ENCODE measurements around the gene GRM1. TPM values are rescaled to one million over a fixed set of nuclear protein-coding genes. Genes with fewer than 3 reads are reported as not detected.

GRM1 gene
- total and polyA plus RNA-seq, 9 of the 15 experiments (the other 6 are each of a cell fraction or from before 2014, with no cell fraction given): not detected

DNA sequence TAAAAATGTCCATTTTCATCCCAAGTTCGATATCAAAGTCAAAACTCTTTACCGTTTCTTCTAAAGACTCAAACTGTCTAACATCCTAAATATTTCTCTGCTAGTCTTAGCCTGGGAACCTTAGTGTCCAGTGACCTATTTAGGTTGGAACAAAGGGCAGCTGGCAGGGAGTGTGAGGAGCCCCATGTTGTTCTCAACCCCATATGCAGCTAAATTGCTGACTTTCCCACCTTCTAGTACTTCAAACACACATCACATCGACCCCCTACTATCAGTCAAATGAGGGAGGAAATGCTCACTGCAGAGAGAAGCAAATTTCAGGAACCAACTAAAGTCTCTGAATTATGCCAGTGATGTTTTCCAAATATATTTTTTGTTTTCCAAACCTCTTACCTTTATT, 322.2 kb downstream of the GRM1 start:
- ATAC-seq (no peak), DNase-seq (ENCODE audit: extremely low read depth in 1 of 4, low spot score in 3 of 4) (no peak), FAIRE-seq (no peak)
- Histone ChIP-seq H3K27ac (ENCODE audit: extremely low read depth, low read depth, low read length) (no peak overlapping the region), H3K4me1 (replicated peaks in 1 of 2; ENCODE audit: control insufficient read depth in 2 of 2, insufficient read depth in 2 of 2, low read length in 2 of 2) (no peaks in the 10 kb centered on the region), H3K9me3 (replicated peaks; ENCODE audit: control insufficient read depth, insufficient read depth, low read depth, low read length) (no peaks in the 10 kb centered on the region), H2AFZ (ENCODE audit: low read depth, low read length) (no peak overlapping the region), H3K9me1 (ENCODE audit: control insufficient read depth, insufficient read depth, low read length) (no peaks in the 10 kb centered on the region), H3K27me3 (ENCODE audit: control insufficient read depth in 2 of 2, insufficient read depth in 2 of 2, low read length in 2 of 2) (no peaks in the 10 kb centered on the region), H3K79me2 (ENCODE audit: control insufficient read depth, insufficient read depth, low read length) (no peaks in the 10 kb centered on the region), H3K4me2 (ENCODE audit: insufficient read depth, low read length) (no peak overlapping the region), H4K20me1 (replicated peaks; ENCODE audit: control insufficient read depth, insufficient read depth, low read length) (no peaks in the 10 kb centered on the region), H3K9ac (ENCODE audit: insufficient read depth in 1 of 2, low read depth in 2 of 2, low read length in 2 of 2) (no peak overlapping the region), H3K36me3 (ENCODE audit: control insufficient read depth, insufficient read depth, low read length) (no peaks in the 10 kb centered on the region), H3K4me3 (no peak overlapping the region)
- no peak for TF ChIP-seq RFX7 (CRISPR knock-in tag; IDR thresholded peaks at IDR 0.05)
- no TSS peak for BruUV-seq (replicated peaks)
- ChIA-PET POLR2A (no interaction called here), CTCF (ENCODE audit: low intra/inter-chr PET ratio) (no interaction called here)
- WGBS (ENCODE audit: insufficient coverage, low coverage, missing lambda C conversion rate): 0% methylated on average over 3 of the region's 3 CpGs
- intact Hi-C loops (cut with micrococcal nuclease): no loop called here
- in situ Hi-C loops (cut with MboI): no loop called here

DNA sequence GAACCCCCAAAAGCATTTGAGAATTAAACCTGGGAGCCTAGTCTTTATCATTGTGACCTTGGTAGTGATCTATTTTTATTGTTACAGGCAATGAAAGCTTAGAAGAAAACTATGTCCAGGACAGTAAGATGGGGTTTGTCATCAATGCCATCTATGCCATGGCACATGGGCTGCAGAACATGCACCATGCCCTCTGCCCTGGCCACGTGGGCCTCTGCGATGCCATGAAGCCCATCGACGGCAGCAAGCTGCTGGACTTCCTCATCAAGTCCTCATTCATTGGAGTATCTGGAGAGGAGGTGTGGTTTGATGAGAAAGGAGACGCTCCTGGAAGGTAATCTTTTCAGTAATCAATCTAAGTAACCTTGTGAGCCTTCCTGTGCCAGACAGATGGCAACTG, 323.3 kb downstream of the GRM1 start:
- H4K20me1 ChIP-seq (replicated peaks; ENCODE audit: control insufficient read depth, insufficient read depth, low read length): no peaks in the 10 kb centered on the region
- in situ Hi-C loops (cut with MboI) (no loop called here), intact Hi-C loops (cut with micrococcal nuclease) (no loop called here)
- no peak overlapping the region for H3K9ac ChIP-seq (ENCODE audit: insufficient read depth in 1 of 2, low read depth in 2 of 2, low read length in 2 of 2)
- no peaks in the 10 kb centered on the region for H3K9me1 ChIP-seq (ENCODE audit: control insufficient read depth, insufficient read depth, low read length)
- TF ChIP-seq BMI1 (IDR thresholded peaks at IDR 0.05; ENCODE audit: low read length) (no peak), ZNF121 (CRISPR knock-in tag; conservative IDR thresholded peaks at IDR 0.05) (no peak)
- H3K4me3 ChIP-seq: no peak overlapping the region
- no peak for DNase-seq (ENCODE audit: extremely low read depth in 1 of 4, low spot score in 3 of 4)
- H3K27ac ChIP-seq (ENCODE audit: extremely low read depth, low read depth, low read length): no peak overlapping the region
- H3K36me3 ChIP-seq (ENCODE audit: control insufficient read depth, insufficient read depth, low read length): no peaks in the 10 kb centered on the region
- ChIA-PET CTCF (ENCODE audit: low intra/inter-chr PET ratio) (no interaction called here), POLR2A (no interaction called here)
- no peak overlapping the region for H3K4me2 ChIP-seq (ENCODE audit: insufficient read depth, low read length)
- no peak for ATAC-seq
- no peaks in the 10 kb centered on the region for H3K9me3 ChIP-seq (replicated peaks; ENCODE audit: control insufficient read depth, insufficient read depth, low read depth, low read length)
- no TSS peak for BruUV-seq (replicated peaks)
- H3K27me3 ChIP-seq (ENCODE audit: control insufficient read depth in 2 of 2, insufficient read depth in 2 of 2, low read length in 2 of 2): no peaks in the 10 kb centered on the region
- H3K79me2 ChIP-seq (ENCODE audit: control insufficient read depth, insufficient read depth, low read length): no peaks in the 10 kb centered on the region
- H3K4me1 ChIP-seq (replicated peaks in 1 of 2; ENCODE audit: control insufficient read depth in 2 of 2, insufficient read depth in 2 of 2, low read length in 2 of 2): no peaks in the 10 kb centered on the region
- H2AFZ ChIP-seq (ENCODE audit: low read depth, low read length): no peak overlapping the region
- WGBS (ENCODE audit: insufficient coverage, low coverage, missing lambda C conversion rate): 0% methylated on average over 5 of the region's 5 CpGs
- FAIRE-seq: no peak
